Measurements from ENCODE around the gene HHIP.

HHIP gene

GRCh38 chr4:144656850-144657249, 10.9 kb downstream of the HHIP start:
- no peak for DNase-seq (ENCODE audit: extremely low spot score)
- ChIA-PET POLR2A (no interaction called here), CTCF (no interaction called here)
- no peak for TF ChIP-seq SP1 (IDR thresholded peaks at IDR 0.05)
- TF ChIP-seq FOXA1 (IDR thresholded peaks at IDR 0.05), result no peak
- no peak for TF ChIP-seq FOXM1 (IDR thresholded peaks at IDR 0.05; ENCODE audit: borderline replicate concordance)
- TF ChIP-seq ARNT (IDR thresholded peaks at IDR 0.05), result no peak
- no peak for TF ChIP-seq NFRKB (IDR thresholded peaks at IDR 0.05)
- no peak for TF ChIP-seq TARDBP (IDR thresholded peaks at IDR 0.05)
- no peak for TF ChIP-seq SUZ12 (IDR thresholded peaks at IDR 0.05)
- TF ChIP-seq L3MBTL2 (conservative IDR thresholded peaks at IDR 0.05), result no peak
- TF ChIP-seq FOXK2 (IDR thresholded peaks at IDR 0.05), result no peak
- TF ChIP-seq ELF4 (IDR thresholded peaks at IDR 0.05), result no peak
- TF ChIP-seq CTBP1 (IDR thresholded peaks at IDR 0.05; ENCODE audit: borderline replicate concordance), result no peak
- TF ChIP-seq BHLHE40 (IDR thresholded peaks at IDR 0.05; ENCODE audit: borderline replicate concordance), result no peak
- no peak for TF ChIP-seq LEF1 (IDR thresholded peaks at IDR 0.05; ENCODE audit: borderline replicate concordance)
- TF ChIP-seq ZNF384 (IDR thresholded peaks at IDR 0.05), result no peak
- no peak for TF ChIP-seq PKNOX1 (IDR thresholded peaks at IDR 0.05)

GRCh38 chr4:144658015-144658567, 12.1 kb downstream of the HHIP start:
- ChIA-PET CTCF (no interaction called here), POLR2A (no interaction called here)
- DNase-seq (ENCODE audit: extremely low spot score), result no peak
- TF ChIP-seq SP1 (IDR thresholded peaks at IDR 0.05), result no peak
- TF ChIP-seq FOXA1 (IDR thresholded peaks at IDR 0.05), result no peak
- no peak for TF ChIP-seq LEF1 (IDR thresholded peaks at IDR 0.05; ENCODE audit: borderline replicate concordance)
- no peak for TF ChIP-seq HDGF (IDR thresholded peaks at IDR 0.05; ENCODE audit: borderline replicate concordance)
- TF ChIP-seq NFRKB (IDR thresholded peaks at IDR 0.05), result no peak
- TF ChIP-seq ARNT (IDR thresholded peaks at IDR 0.05), result no peak
- no peak for TF ChIP-seq FOXK2 (IDR thresholded peaks at IDR 0.05)
- TF ChIP-seq FOXM1 (IDR thresholded peaks at IDR 0.05; ENCODE audit: borderline replicate concordance), result no peak
- TF ChIP-seq PKNOX1 (IDR thresholded peaks at IDR 0.05), result no peak
- no peak for TF ChIP-seq L3MBTL2 (conservative IDR thresholded peaks at IDR 0.05)
- TF ChIP-seq ZNF384 (IDR thresholded peaks at IDR 0.05), result no peak
- no peak for TF ChIP-seq CTBP1 (IDR thresholded peaks at IDR 0.05; ENCODE audit: borderline replicate concordance)
- TF ChIP-seq TARDBP (IDR thresholded peaks at IDR 0.05), result no peak
- TF ChIP-seq ELF4 (IDR thresholded peaks at IDR 0.05), result no peak
- no peak for TF ChIP-seq SUZ12 (IDR thresholded peaks at IDR 0.05)
- TF ChIP-seq BHLHE40 (IDR thresholded peaks at IDR 0.05; ENCODE audit: borderline replicate concordance), result no peak

DNA sequence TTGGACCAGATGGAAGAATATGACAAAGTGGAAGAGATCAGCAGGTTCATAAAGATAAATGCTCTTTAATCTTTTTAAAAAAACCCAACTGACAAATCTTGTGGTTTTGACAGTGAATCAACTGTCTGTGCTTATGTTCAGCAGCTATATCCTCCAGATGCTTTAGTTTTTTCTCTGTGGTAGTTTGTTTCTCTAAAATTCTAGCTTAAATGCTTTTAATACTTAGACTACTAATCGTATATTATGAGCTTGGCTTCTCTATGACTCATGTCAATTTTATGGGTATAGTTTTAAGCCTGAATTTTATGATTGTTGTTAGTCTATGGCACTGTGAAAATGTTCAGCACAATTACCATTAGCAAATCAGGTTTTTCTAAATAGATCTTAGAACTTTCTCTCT, 12.9 kb downstream of the HHIP start:
- CTCF ChIA-PET, result no interaction called here
- DNase-seq (ENCODE audit: extremely low spot score), result no peak
- POLR2A ChIA-PET, result no interaction called here
- TF ChIP-seq CTBP1 (IDR thresholded peaks at IDR 0.05; ENCODE audit: borderline replicate concordance) (no peak), TARDBP (IDR thresholded peaks at IDR 0.05) (no peak), ARNT (IDR thresholded peaks at IDR 0.05) (no peak), SUZ12 (IDR thresholded peaks at IDR 0.05) (no peak)

GRCh38 chr4:144659447-144659846, 13.5 kb downstream of the HHIP start:
- CTCF ChIA-PET, result no interaction called here
- POLR2A ChIA-PET, result no interaction called here
- no peak for DNase-seq (ENCODE audit: extremely low spot score)
- TF ChIP-seq CTBP1 (IDR thresholded peaks at IDR 0.05; ENCODE audit: borderline replicate concordance), result no peak
- no peak for TF ChIP-seq FOXM1 (IDR thresholded peaks at IDR 0.05; ENCODE audit: borderline replicate concordance)
- TF ChIP-seq TARDBP (IDR thresholded peaks at IDR 0.05), result no peak
- TF ChIP-seq PKNOX1 (IDR thresholded peaks at IDR 0.05), result no peak
- no peak for TF ChIP-seq SUZ12 (IDR thresholded peaks at IDR 0.05)

DNA sequence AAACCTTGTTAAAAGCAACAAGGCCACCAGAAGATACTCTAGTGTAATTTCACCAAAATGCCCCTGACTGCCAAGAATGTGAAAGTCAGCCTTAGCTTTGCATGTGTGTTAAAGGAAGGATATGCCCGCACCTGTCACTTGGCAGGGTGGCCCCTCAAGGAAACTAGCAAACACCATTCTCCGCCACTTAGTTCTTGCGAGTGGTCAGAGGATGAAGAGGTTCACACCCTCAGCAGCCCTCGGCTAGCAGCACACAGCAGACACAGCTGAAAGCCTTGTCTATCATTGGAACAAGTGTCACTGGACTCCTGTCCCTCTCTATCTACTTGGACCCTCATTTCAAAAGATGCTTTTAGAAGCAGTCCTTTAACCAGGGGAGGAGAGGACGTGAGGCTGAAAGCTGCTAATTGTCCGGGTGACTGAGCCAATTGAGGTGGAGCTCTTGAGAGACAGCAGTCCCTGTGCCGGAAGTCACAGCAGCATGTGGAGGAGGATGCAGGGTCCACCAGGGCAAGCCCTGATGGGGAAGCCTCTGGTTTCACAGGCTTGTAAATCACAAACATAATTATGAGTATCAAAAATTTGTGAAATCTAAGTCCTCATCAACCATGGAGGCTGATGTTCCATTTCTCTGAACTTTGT, 18.0 kb downstream of the HHIP start:
- no peak for DNase-seq (ENCODE audit: extremely low spot score)
- ChIA-PET POLR2A (no interaction called here), CTCF (interaction anchor here (0.6 to 1.0 kb wide), 2 partner anchors 14 to 100 kb away, joined by 3 read pairs; no protein-coding TSS in a partner anchor)
- TF ChIP-seq ELF4 (IDR thresholded peaks at IDR 0.05) (no peak), BHLHE40 (IDR thresholded peaks at IDR 0.05; ENCODE audit: borderline replicate concordance) (no peak), FOXM1 (IDR thresholded peaks at IDR 0.05; ENCODE audit: borderline replicate concordance) (no peak), SP1 (IDR thresholded peaks at IDR 0.05) (no peak), ZNF384 (IDR thresholded peaks at IDR 0.05) (no peak)

DNA sequence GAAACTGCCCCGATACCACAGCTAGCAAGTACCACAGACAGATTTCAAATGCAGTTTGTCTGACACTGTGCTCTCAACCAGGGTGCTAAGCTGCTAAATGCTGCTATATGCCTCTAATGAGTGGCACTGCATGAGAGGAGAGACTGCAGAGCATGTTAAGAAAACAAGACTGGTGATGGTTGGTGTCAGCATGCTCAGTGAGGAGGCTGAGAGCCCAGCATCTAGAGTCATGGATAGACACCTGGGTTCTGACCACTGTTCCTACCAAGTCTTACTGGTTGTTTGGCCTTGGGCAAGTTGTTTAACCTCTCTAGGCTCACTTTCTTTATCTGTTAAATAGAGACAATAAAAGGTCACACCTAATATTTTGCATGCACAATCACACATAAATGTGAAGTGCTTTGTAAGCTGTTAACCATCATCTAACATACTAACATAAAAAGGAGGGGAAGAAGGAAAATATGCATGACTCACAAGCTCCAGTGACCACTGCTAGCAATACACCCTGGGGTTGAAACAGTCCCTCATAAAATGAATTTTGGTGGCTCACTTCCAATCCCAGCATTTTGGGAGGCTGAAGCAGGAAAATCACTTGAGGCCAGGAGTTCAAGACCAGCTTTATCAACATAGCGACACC, 20.7 kb downstream of the HHIP start:
- TF ChIP-seq SUZ12 (IDR thresholded peaks at IDR 0.05), result no peak
- TF ChIP-seq L3MBTL2 (conservative IDR thresholded peaks at IDR 0.05), result no peak
- TF ChIP-seq FOXM1 (IDR thresholded peaks at IDR 0.05; ENCODE audit: borderline replicate concordance), result no peak
- no peak for TF ChIP-seq SP1 (IDR thresholded peaks at IDR 0.05)
- no peak for TF ChIP-seq BHLHE40 (IDR thresholded peaks at IDR 0.05; ENCODE audit: borderline replicate concordance)
- TF ChIP-seq ARNT (IDR thresholded peaks at IDR 0.05), result no peak
- TF ChIP-seq HDGF (IDR thresholded peaks at IDR 0.05; ENCODE audit: borderline replicate concordance), result no peak
- TF ChIP-seq NFRKB (IDR thresholded peaks at IDR 0.05), result no peak
- no peak for TF ChIP-seq LEF1 (IDR thresholded peaks at IDR 0.05; ENCODE audit: borderline replicate concordance)
- no peak for TF ChIP-seq FOXA1 (IDR thresholded peaks at IDR 0.05)
- TF ChIP-seq FOXK2 (IDR thresholded peaks at IDR 0.05), result no peak
- TF ChIP-seq CTBP1 (IDR thresholded peaks at IDR 0.05; ENCODE audit: borderline replicate concordance), result no peak
- TF ChIP-seq ELF4 (IDR thresholded peaks at IDR 0.05), result no peak
- no peak for TF ChIP-seq ZNF384 (IDR thresholded peaks at IDR 0.05)
- TF ChIP-seq PKNOX1 (IDR thresholded peaks at IDR 0.05), result no peak
- TF ChIP-seq TARDBP (IDR thresholded peaks at IDR 0.05), result no peak
- POLR2A ChIA-PET, result no interaction called here
- CTCF ChIA-PET, result no interaction called here
- no peak for DNase-seq (ENCODE audit: extremely low spot score)
